Urinary bladder (tissue), 4 donors: ENCODE measurements around the gene DPP10. TPM values are rescaled to one million over a fixed set of nuclear protein-coding genes. Genes with fewer than 3 reads are reported as not detected.
"Not testable (repeated sequence)": the region's sequence is repeated elsewhere in the genome, so short reads cannot be mapped to it uniquely, and the experiment has no call there.

Experiments used
- DNase-seq: peaks from one replicate; pipeline ENCODE4 v3.0.0-alpha.2; 2015; ENCODE audit errors: extremely low spot score
- H3K27ac ChIP-seq: one replicate; pipeline ENCODE4 v1.5.1; 2013; ENCODE audit warnings: low read depth, mild to moderate bottlenecking, moderate library complexity
- H3K36me3 ChIP-seq: one replicate; pipeline ENCODE4 v1.6.1; 2013; ENCODE audit warnings: mild to moderate bottlenecking, moderate library complexity; ENCODE audit not compliant: insufficient read depth
- H3K4me1 ChIP-seq: one replicate; pipeline ENCODE4 v1.6.1; 2013; ENCODE audit warnings: mild to moderate bottlenecking, moderate library complexity; ENCODE audit not compliant: insufficient read depth
- H3K4me3 ChIP-seq: one replicate; pipeline ENCODE4 v1.5.1; 2013; ENCODE audit warnings: low read depth, low read length
- WGBS: extraction: QIAGEN DNeasy Blood & Tissue Kit; methylation state at CpG from one replicate; pipeline ENCODE4 v1.1.7; 2013; 5-methylcytosine and 5-hydroxymethylcytosine counted together
- polyA plus RNA-seq: library from polyadenylated mRNA; stranded (reverse); fragments of 200-250 nt; gene quantifications from one replicate; pipeline ENCODE4 v1.2.3, GENCODE V29; 2013
- total RNA-seq: library from RNA; depleted of rRNA; stranded (reverse); fragments of >200 nt; gene quantifications from one replicate; pipeline ENCODE4 v1.2.3, GENCODE V29; 2014
- donor health status: healthy with polysubstance abuse.
- donor health status: healthy.

Gene DPP10
- total and polyA plus RNA-seq, 2 donors: 0.32 to 12.4 TPM

DNA sequence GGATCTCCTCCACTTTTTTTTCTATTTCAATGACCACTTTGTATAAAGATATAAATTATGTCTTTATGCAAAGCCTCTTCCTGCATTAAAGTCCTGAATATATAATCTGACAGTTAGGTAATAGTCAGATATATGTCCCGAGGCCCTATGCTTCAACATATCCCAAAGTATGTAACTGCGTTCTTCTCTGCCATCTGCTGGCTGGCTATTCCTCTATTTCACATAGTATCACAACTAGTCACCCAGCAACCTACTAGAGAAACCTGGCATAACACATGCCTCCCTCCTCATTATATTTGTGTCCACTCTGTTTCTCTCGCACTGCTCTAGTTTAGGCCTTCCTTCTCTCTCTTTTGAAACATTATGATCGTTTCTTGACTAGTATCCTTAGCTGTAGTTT lies 640.8 kb downstream of the DPP10 start:
- DNase-seq: no peak
- no peak overlapping the region for H3K27ac ChIP-seq
- WGBS: 76% methylated on average over 4 of the region's 4 CpGs
- H3K36me3 ChIP-seq: no peaks in the 10 kb centered on the region
- no peaks in the 10 kb centered on the region for H3K4me1 ChIP-seq
- H3K4me3 ChIP-seq: no peak overlapping the region

DNA sequence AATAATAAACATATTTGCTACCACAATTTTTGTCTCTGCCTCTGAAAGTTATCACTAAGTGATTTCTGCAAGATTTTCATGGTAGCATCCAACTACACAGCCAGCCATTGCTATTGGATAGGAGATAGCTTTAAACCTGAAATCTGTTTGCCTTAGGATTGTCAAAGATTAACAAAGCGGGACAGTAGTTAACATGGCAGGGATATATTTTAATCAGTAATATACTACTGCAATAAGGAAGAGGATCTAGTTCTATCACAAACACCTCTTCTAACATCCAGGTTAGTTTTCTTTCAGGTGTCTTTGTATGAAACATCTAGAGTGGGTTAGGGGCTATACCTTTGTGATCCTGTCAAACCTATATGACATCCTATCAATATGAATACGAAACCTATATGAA lies 641.3 kb downstream of the DPP10 start:
- Histone ChIP-seq H3K36me3 (no peaks in the 10 kb centered on the region), H3K27ac (no peak overlapping the region), H3K4me3 (no peak overlapping the region), H3K4me1 (no peaks in the 10 kb centered on the region)
- WGBS: 85% methylated on average over 2 of the region's 2 CpGs
- DNase-seq: no peak

- DNase-seq: no peak
- H3K27ac ChIP-seq: no peak overlapping the region
- no peaks in the 10 kb centered on the region for H3K36me3 ChIP-seq
- H3K4me3 ChIP-seq: no peak overlapping the region
- 59% methylated on average over 5 of the region's 5 CpGs for WGBS
- H3K4me1 ChIP-seq: no peaks in the 10 kb centered on the region
These were observed 642.0 kb downstream of the DPP10 start for GRCh38 chr2:115084446-115084845.

- H3K36me3 ChIP-seq, H3K4me1 ChIP-seq, H3K4me3 ChIP-seq, H3K27ac ChIP-seq, DNase-seq: not testable (repeated sequence)
- WGBS: 93% methylated on average over 8 of the region's 8 CpGs
These were observed 643.7 kb downstream of the DPP10 start for GRCh38 chr2:115086051-115086620.

- no peak overlapping the region for H3K4me3 ChIP-seq
- no peaks in the 10 kb centered on the region for H3K36me3 ChIP-seq
- no peaks in the 10 kb centered on the region for H3K4me1 ChIP-seq
- no peak overlapping the region for H3K27ac ChIP-seq
- DNase-seq: no peak
- WGBS: 86% methylated on average over 4 of the region's 4 CpGs
These were observed 652.0 kb downstream of the DPP10 start for GRCh38 chr2:115094441-115094840.

DNA sequence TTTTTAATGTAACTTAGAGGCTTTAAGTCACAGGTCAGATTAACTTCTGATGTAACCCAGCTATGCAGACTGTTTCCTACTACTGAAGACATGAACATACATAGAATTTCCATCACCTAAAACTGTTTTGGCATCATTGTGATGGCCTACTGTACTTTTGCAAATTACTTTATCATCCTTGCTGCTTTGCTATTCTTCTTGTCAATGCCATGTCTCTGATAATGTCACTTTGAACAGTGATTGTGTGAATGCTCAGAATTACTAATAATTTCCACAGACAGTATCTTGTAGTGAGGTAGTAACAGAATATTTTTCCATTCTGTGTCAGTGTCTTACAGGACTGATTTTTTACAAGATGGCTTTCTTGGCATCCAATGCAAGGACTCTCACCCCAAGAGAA lies 663.5 kb downstream of the DPP10 start:
- no peak overlapping the region for H3K27ac ChIP-seq
- no peak for DNase-seq
- H3K4me1 ChIP-seq: no peaks in the 10 kb centered on the region
- no peaks in the 10 kb centered on the region for H3K36me3 ChIP-seq
- no peak overlapping the region for H3K4me3 ChIP-seq

DNA sequence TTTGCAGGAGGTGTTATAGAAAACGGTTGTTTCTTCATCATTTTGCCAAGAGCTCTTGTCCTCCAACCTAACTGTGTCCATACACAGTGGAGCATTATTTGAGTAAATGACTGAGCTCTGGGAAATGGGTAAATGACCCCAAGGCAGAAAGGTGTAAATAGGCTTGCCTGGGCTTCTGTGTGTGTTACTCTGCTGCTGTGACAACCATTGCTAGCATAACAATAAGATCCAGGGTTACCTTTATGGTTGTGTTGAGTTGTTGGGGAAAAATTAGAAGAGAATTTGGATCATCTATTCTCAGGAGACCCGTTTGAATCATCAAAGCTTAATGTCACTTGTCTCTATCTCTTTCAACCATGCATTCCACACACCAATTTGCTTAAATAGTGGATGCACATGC lies 672.7 kb downstream of the DPP10 start:
- Histone ChIP-seq H3K27ac (no peak overlapping the region), H3K4me1 (no peaks in the 10 kb centered on the region), H3K36me3 (no peaks in the 10 kb centered on the region), H3K4me3 (no peak overlapping the region)
- no peak for DNase-seq
- WGBS: 56% methylated on average over 2 of the region's 2 CpGs

GRCh38 chr2:115118306-115118705 lies 675.9 kb downstream of the DPP10 start:
- Histone ChIP-seq H3K4me1 (no peaks in the 10 kb centered on the region), H3K36me3 (no peaks in the 10 kb centered on the region), H3K4me3 (no peak overlapping the region), H3K27ac (no peak overlapping the region)
- DNase-seq: no peak
- 82% methylated on average over 2 of the region's 2 CpGs for WGBS

DNA sequence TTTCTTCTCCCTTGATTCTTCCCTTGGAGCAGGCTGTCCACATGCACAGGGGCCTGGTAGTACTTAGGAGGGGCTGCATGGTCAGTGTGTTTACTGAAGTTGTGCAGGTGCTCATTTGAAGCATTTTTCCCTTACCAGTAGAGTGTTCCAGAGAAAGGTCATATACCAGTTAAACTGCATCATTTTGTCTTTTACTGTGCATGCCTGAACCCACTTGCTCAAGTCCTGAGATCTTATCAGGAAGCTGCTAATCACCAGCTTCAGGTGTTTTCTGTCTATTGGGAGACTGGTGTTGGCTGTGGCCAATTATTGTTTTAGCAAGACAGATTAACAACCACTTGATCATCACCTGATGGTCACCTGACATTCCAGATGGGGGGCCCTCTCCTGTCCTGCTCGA lies 676.6 kb downstream of the DPP10 start:
- no peaks in the 10 kb centered on the region for H3K4me1 ChIP-seq
- H3K27ac ChIP-seq: no peak overlapping the region
- no peak overlapping the region for H3K4me3 ChIP-seq
- DNase-seq: no peak
- H3K36me3 ChIP-seq: no peaks in the 10 kb centered on the region
- 25% methylated on average over 1 of the region's 1 CpG for WGBS

GRCh38 chr2:115122701-115123100 lies 680.3 kb downstream of the DPP10 start:
- H3K27ac ChIP-seq: no peak overlapping the region
- DNase-seq: no peak
- no peaks in the 10 kb centered on the region for H3K36me3 ChIP-seq
- 85% methylated on average over 2 of the region's 2 CpGs for WGBS
- no peak overlapping the region for H3K4me3 ChIP-seq
- H3K4me1 ChIP-seq: no peaks in the 10 kb centered on the region

GRCh38 chr2:115124817-115125216 lies 682.4 kb downstream of the DPP10 start:
- no peaks in the 10 kb centered on the region for H3K36me3 ChIP-seq
- no peak overlapping the region for H3K4me3 ChIP-seq

GRCh38 chr2:115129536-115129935 lies 687.1 kb downstream of the DPP10 start:
- WGBS: 77% methylated on average over 3 of the region's 3 CpGs
- no peak for DNase-seq
- Histone ChIP-seq H3K27ac (no peak overlapping the region), H3K4me1 (no peaks in the 10 kb centered on the region), H3K4me3 (no peak overlapping the region), H3K36me3 (no peaks in the 10 kb centered on the region)

More at GRCh38 chr2:115124817-115125216, 682.4 kb downstream of the DPP10 start:
- no peak for DNase-seq
- H3K4me1 ChIP-seq: no peaks in the 10 kb centered on the region
- H3K27ac ChIP-seq: no peak overlapping the region
- 35% methylated on average over 1 of the region's 1 CpG for WGBS

DNA sequence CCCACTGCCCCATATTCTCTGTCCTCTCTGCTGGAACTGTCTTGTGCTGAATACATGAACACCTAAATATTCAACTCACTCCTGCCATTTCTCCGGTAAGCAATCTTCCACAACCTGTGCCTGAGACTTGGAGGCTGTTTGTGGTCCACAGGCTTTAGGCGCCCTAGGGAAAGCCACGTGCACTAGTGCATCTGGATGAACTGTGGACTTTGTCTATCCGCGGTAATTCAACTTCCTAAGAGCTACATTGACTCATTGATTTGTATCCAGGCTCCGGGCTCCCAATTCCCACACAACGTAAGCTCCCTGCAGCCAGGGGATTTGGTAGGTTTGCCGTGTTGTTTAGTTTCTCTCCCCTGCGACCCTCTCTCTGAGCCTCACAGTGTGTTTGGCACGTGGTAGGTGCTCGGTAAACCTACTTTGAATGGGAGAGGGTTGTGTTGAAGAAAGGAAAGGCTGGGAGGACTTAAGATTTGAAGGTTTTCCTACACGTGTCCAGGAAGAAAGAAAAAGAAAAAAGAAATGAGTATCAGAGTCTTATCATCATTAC lies 718.2 kb downstream of the DPP10 start:
- 44% methylated on average over 12 of the region's 12 CpGs for WGBS

GRCh38 chr2:115161081-115161770 lies 718.8 kb downstream of the DPP10 start:
- no peak overlapping the region for H3K27ac ChIP-seq
- H3K4me1 ChIP-seq: no peaks in the 10 kb centered on the region
- H3K36me3 ChIP-seq: no peaks in the 10 kb centered on the region
- DNase-seq: no peak
- under 1% methylated on average over 86 of the region's 86 CpGs for WGBS
- H3K4me3 ChIP-seq: peak overlapping the region; percentile 39

More for the DNA sequence above, 718.2 kb downstream of the DPP10 start:
- Histone ChIP-seq H3K4me1 (no peaks in the 10 kb centered on the region), H3K36me3 (no peaks in the 10 kb centered on the region), H3K27ac (no peak overlapping the region), H3K4me3 (no peak overlapping the region)
- no peak for DNase-seq
